ENCODE measurements around the gene KCNIP4.

DNA sequence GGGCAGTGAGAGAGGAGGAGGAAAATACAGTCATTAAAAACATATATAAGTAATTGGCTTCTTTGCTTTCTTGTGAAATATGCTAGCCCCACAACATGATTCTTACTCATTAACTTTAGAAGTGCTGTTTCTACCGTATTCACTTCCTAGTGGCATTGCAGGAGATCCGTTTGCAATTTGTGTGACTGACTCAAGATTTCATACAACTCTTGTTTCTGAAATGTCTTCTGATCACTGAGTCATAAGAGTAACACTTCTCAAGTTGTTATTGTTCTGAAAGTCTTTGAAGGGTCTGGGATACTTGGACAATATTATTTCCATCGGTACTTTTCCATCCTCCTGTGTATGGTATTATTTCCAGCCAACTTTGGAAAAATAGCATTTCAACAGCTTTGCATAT is 937.5 kb downstream of the KCNIP4 start:
- TF ChIP-seq EZH2 (IDR thresholded peaks at IDR 0.05; ENCODE audit: insufficient read depth, poor library complexity, severe bottlenecking): no peak
- TF ChIP-seq EZH2phosphoT487 (IDR thresholded peaks at IDR 0.05; ENCODE audit: insufficient read depth, low read depth): no peak

All from GM23248 (cell line).